Measurements from ENCODE around the gene UNC45A. TPM values are rescaled to one million over a fixed set of nuclear protein-coding genes. Genes with fewer than 3 reads are reported as not detected.

UNC45A gene
- total and polyA plus RNA-seq, 2 of the 4 experiments (the other 2 are of a cell fraction) = 68.9 to 100 TPM

- no peak overlapping the region for H3K56ac ChIP-seq (ENCODE audit: extremely low read depth, insufficient read depth, low read length)
Observed at GRCh38 chr15:90891346-90891949, 43.6 kb upstream of the UNC45A start.

More at GRCh38 chr15:90891346-90891949, 43.6 kb upstream of the UNC45A start:
- Histone ChIP-seq H2AFZ (replicated peaks; ENCODE audit: low read length, poor library complexity) (no peak overlapping the region), H3K27me3 (ENCODE audit: control insufficient read depth, insufficient read depth, low read length) (no peaks in the 10 kb centered on the region), H2BK5ac (ENCODE audit: low read depth, low read length, poor library complexity, severe bottlenecking) (no peak overlapping the region), H3K23ac (ENCODE audit: low read depth, low read length) (no peak overlapping the region), H3K9ac (ENCODE audit: low read depth, low read length) (no peak overlapping the region), H4K8ac (ENCODE audit: low read depth in 2 of 2, low read length in 2 of 2) (no peak overlapping the region), H3K79me1 (ENCODE audit: low read depth in 1 of 2, low read length in 2 of 2) (peaks cover 0 to 2% of the 10 kb centered on the region in 2 experiments; a peak in 2 of 4 replicates), H3K27ac (ENCODE audit: insufficient read depth, low read length) (no peak overlapping the region), H3K14ac (replicated peaks; ENCODE audit: low read depth, low read length) (no peak overlapping the region), H4K20me1 (ENCODE audit: insufficient read depth, low read length) (no peaks in the 10 kb centered on the region), H3K4me3 (ENCODE audit: insufficient read depth, low read depth, low read length) (no peak overlapping the region), H2BK120ac (ENCODE audit: low read depth, low read length) (no peak overlapping the region), H2AK5ac (ENCODE audit: low read depth, low read length) (no peak overlapping the region), H3K18ac (ENCODE audit: low read depth, low read length) (no peak overlapping the region), H3K4ac (ENCODE audit: low read depth, low read length) (no peak overlapping the region), H3K36me3 (ENCODE audit: control insufficient read depth, insufficient read depth, low read length) (peaks cover 28% of the 10 kb centered on the region), H2BK15ac (ENCODE audit: low read depth, low read length) (no peak overlapping the region), H2BK20ac (ENCODE audit: low read depth, low read length) (no peak overlapping the region), H4K91ac (ENCODE audit: insufficient read depth, low read depth, low read length) (no peak overlapping the region), H4K5ac (ENCODE audit: low read depth, low read length) (no peak overlapping the region), H3K4me1 (ENCODE audit: control insufficient read depth, insufficient read depth, low read length) (no peaks in the 10 kb centered on the region), H3K9me1 (ENCODE audit: insufficient read depth, low read length) (peaks cover 3% of the 10 kb centered on the region; the same call in 1 of the 2 replicates), H3K9me3 (ENCODE audit: control insufficient read depth, insufficient read depth, low read length) (no peaks in the 10 kb centered on the region), H3K4me2 (ENCODE audit: low read depth, low read length) (no peak overlapping the region), H2AK9ac (replicated peaks; ENCODE audit: low read depth, low read length, poor library complexity) (no peak overlapping the region)
- DNase-seq (no peak), ATAC-seq (ENCODE audit: low read depth) (no peak)
- intact Hi-C loops (cut with micrococcal nuclease) (no loop called here), dilution Hi-C loops (cut with HindIII; ENCODE audit: low sequenced_read_pairs, unreplicated experiment) (no loop called here), in situ Hi-C loops (cut with MboI; ENCODE audit: low sequenced_read_pairs) (loop anchor here (25.0 kb wide), 1 partner anchor 579 kb away; no protein-coding TSS in a partner anchor)
- ChIA-PET CTCF (no interaction called here), POLR2A (ENCODE audit: unreplicated experiment) (no interaction called here)
- WGBS, 2 experiments (ENCODE audit: extremely low coverage in 2 of 2, insufficient read length in 1 of 2) = 100% methylated on average over 1 of the region's 8 CpGs; no CpG with 5 or more reads in 1 of the 2 experiments
- BruUV-seq (replicated peaks) = no TSS peak
- no peak for TF ChIP-seq NFE2L2 (IDR thresholded peaks at IDR 0.05; ENCODE audit: low read depth, low read length)
- no peak for TF ChIP-seq MAZ (IDR thresholded peaks at IDR 0.05; ENCODE audit: borderline replicate concordance, low read depth, low read length)
- TF ChIP-seq CTCF (conservative IDR thresholded peaks at IDR 0.05; ENCODE audit: low read depth, low read length) = no peak
- no peak for TF ChIP-seq MAFK (IDR thresholded peaks at IDR 0.05; ENCODE audit: low read depth, low read length)
- no peak for TF ChIP-seq CEBPB (IDR thresholded peaks at IDR 0.05; ENCODE audit: low read depth, low read length)
- TF ChIP-seq POLR2A (IDR thresholded peaks at IDR 0.05; ENCODE audit: low read depth, low read length) = no peak
- no peak for TF ChIP-seq BHLHE40 (IDR thresholded peaks at IDR 0.05; ENCODE audit: low read depth, low read length)
- no peak for TF ChIP-seq RFX5 (IDR thresholded peaks at IDR 0.05; ENCODE audit: low read depth, low read length)
- no peak for TF ChIP-seq FOS (IDR thresholded peaks at IDR 0.05; ENCODE audit: low read depth, low read length)
- no peak for TF ChIP-seq RAD21 (IDR thresholded peaks at IDR 0.05; ENCODE audit: low read length)
- no peak for TF ChIP-seq USF2 (IDR thresholded peaks at IDR 0.05; ENCODE audit: low read depth, low read length)
- TF ChIP-seq CHD1 (IDR thresholded peaks at IDR 0.05; ENCODE audit: low read depth, low read length) = no peak
- TF ChIP-seq RCOR1 (IDR thresholded peaks at IDR 0.05; ENCODE audit: insufficient replicate concordance, low read length) = no peak

Measured in IMR-90 (cell line).